Measurements from ENCODE around the gene TBC1D22B. TPM values are rescaled to one million over a fixed set of nuclear protein-coding genes. Genes with fewer than 3 reads are reported as not detected.
A peak's percentile ranks its signal among the peaks of the same experiment; 100 is the strongest.

Gene TBC1D22B
- total RNA-seq, 2 experiments from 2014 or later, result 8.0 to 12.3 TPM

DNA sequence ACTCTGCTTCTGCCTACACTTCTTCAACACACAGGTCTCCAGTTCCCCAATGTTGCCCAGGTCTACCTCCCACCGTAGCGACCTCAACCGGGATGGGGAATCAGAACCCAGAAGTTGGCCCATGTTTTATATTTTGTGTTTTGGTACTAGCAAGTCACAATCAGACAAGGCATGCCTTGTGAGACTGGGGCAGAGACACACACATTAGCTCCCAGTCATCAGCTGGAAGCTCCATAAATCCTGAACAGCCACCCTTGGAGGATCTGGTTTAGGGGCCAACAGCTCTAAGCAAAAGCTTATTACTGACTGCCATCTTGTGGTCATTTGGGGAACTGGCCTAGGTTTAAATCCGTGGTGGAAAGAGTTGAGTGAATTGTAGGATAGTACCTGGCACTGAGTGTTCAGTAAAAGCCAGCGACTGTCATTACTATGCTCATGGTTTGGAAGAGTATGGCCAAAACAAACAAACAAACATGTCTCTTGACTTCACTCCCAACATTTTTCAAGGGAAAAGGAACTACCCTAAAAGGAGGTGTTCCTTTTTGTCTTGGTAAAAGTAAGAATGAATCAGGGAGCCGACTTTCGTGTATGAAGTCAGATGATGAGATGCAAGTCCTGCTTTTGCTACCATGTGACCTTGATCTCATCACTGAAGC is 47.1 kb upstream of the TBC1D22B start:
- H3K36me3 ChIP-seq (ENCODE audit: insufficient read depth, low read length), result no peaks in the 10 kb centered on the region
- no peak overlapping the region for H2AFZ ChIP-seq (ENCODE audit: low read length)

DNA sequence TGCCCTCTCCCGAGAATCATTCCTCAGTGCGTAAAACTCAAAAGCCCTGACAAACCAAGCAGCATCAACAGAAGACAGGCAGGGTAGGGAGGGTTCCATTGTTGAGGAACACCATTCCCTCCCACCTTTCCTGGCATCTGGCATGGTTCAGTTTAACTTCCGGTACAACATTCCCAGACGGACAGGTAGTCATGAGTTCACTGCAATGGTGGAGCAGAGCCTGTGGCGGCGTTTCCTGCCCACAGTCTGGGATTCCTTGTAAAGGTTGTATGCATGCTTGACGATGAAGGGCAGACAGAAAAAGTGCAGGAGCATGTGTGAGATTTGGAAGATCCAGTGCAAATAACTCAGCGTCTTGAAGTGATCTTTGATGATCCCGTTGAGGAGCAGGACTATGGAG is 45.3 kb upstream of the TBC1D22B start:
- Histone ChIP-seq H3K9me3 (ENCODE audit: low read length) (no peaks in the 10 kb centered on the region), H3K27ac (ENCODE audit: low read depth, low read length, poor library complexity, severe bottlenecking) (no peak overlapping the region), H3K4me2 (ENCODE audit: low read length) (no peak overlapping the region), H4K20me1 (ENCODE audit: insufficient read depth, low read length) (no peaks in the 10 kb centered on the region), H3K36me3 (ENCODE audit: insufficient read depth, low read length) (no peaks in the 10 kb centered on the region), H3K79me2 (ENCODE audit: insufficient read depth, low read depth, low read length) (no peaks in the 10 kb centered on the region), H2AFZ (ENCODE audit: low read length) (no peak overlapping the region), H3K4me1 (ENCODE audit: insufficient read depth, low read length, poor library complexity, severe bottlenecking) (no peaks in the 10 kb centered on the region), H3K4me3 (ENCODE audit: low read depth, low read length, poor library complexity, severe bottlenecking) (no peak overlapping the region), H3K9me2 (ENCODE audit: insufficient read depth, low read length) (no peaks in the 10 kb centered on the region)
- BruUV-seq (replicated peaks), result no TSS peak
- TF ChIP-seq CTCF (conservative IDR thresholded peaks at IDR 0.05; ENCODE audit: low read length) (no peak), EZH2phosphoT487 (IDR thresholded peaks at IDR 0.05; ENCODE audit: borderline replicate concordance, low read depth, low read length) (no peak)
- CTCF ChIA-PET (ENCODE audit: unreplicated experiment), result interaction anchor here (0.8 kb wide), 1 partner anchor 195 kb away, joined by 3 read pairs; no protein-coding TSS in a partner anchor
- no peak for DNase-seq (ENCODE audit: low spot score)
- POLR2A ChIA-PET, result interaction anchor here (0.7 kb wide), 1 partner anchor 9 kb away, joined by 5 read pairs; no protein-coding TSS in a partner anchor
- intact Hi-C loops (cut with micrococcal nuclease; ENCODE audit: unreplicated experiment), result no loop called here

More for the DNA sequence above, 47.1 kb upstream of the TBC1D22B start:
- no peaks in the 10 kb centered on the region for H3K79me2 ChIP-seq (ENCODE audit: insufficient read depth, low read depth, low read length)
- H3K9me2 ChIP-seq (ENCODE audit: insufficient read depth, low read length), result no peaks in the 10 kb centered on the region
- DNase-seq (ENCODE audit: low spot score), result peak; percentile 80
- H3K4me3 ChIP-seq (ENCODE audit: low read depth, low read length, poor library complexity, severe bottlenecking), result no peak overlapping the region
- POLR2A ChIA-PET, result interaction anchor here (0.9 to 1.2 kb wide), 2 partner anchors 17 to 122 kb away, joined by 3 read pairs; no protein-coding TSS in a partner anchor
- H3K4me1 ChIP-seq (ENCODE audit: insufficient read depth, low read length, poor library complexity, severe bottlenecking), result no peaks in the 10 kb centered on the region
- H3K9me3 ChIP-seq (ENCODE audit: low read length), result no peaks in the 10 kb centered on the region
- CTCF ChIA-PET (ENCODE audit: unreplicated experiment), result interaction anchor here (0.6 to 1.6 kb wide), 4 partner anchors 181 to 233 kb away, joined by 4 to 9 read pairs (median 6); no protein-coding TSS in a partner anchor
- intact Hi-C loops (cut with micrococcal nuclease; ENCODE audit: unreplicated experiment), result loop anchor here (1.0 kb wide), 3 partner anchors 159 to 192 kb away; no protein-coding TSS in a partner anchor
- H4K20me1 ChIP-seq (ENCODE audit: insufficient read depth, low read length), result no peaks in the 10 kb centered on the region
- no peak overlapping the region for H3K4me2 ChIP-seq (ENCODE audit: low read length)
- no peak for TF ChIP-seq EZH2phosphoT487 (IDR thresholded peaks at IDR 0.05; ENCODE audit: borderline replicate concordance, low read depth, low read length)
- peak; percentile 97 for TF ChIP-seq CTCF (conservative IDR thresholded peaks at IDR 0.05; ENCODE audit: low read length)
- H3K27ac ChIP-seq (ENCODE audit: low read depth, low read length, poor library complexity, severe bottlenecking), result no peak overlapping the region
- BruUV-seq (replicated peaks), result no TSS peak

- no peaks in the 10 kb centered on the region for H4K20me1 ChIP-seq (ENCODE audit: insufficient read depth, low read length)
- no peak overlapping the region for H3K27ac ChIP-seq (ENCODE audit: low read depth, low read length, poor library complexity, severe bottlenecking)
- peaks cover 8% of the 10 kb centered on the region for H3K4me1 ChIP-seq (ENCODE audit: insufficient read depth, low read length, poor library complexity, severe bottlenecking)
- DNase-seq (ENCODE audit: low spot score), result no peak
- no TSS peak for BruUV-seq (replicated peaks)
- H3K4me3 ChIP-seq (ENCODE audit: low read depth, low read length, poor library complexity, severe bottlenecking), result no peak overlapping the region
- H2AFZ ChIP-seq (ENCODE audit: low read length), result no peak overlapping the region
- no peaks in the 10 kb centered on the region for H3K79me2 ChIP-seq (ENCODE audit: insufficient read depth, low read depth, low read length)
- H3K4me2 ChIP-seq (ENCODE audit: low read length), result no peak overlapping the region
- CTCF ChIA-PET (ENCODE audit: unreplicated experiment), result no interaction called here
- no peaks in the 10 kb centered on the region for H3K9me2 ChIP-seq (ENCODE audit: insufficient read depth, low read length)
- H3K9me3 ChIP-seq (ENCODE audit: low read length), result no peaks in the 10 kb centered on the region
- intact Hi-C loops (cut with micrococcal nuclease; ENCODE audit: unreplicated experiment), result no loop called here
- no peak for TF ChIP-seq CTCF (conservative IDR thresholded peaks at IDR 0.05; ENCODE audit: low read length)
- TF ChIP-seq EZH2phosphoT487 (IDR thresholded peaks at IDR 0.05; ENCODE audit: borderline replicate concordance, low read depth, low read length), result no peak
- POLR2A ChIA-PET, result no interaction called here
- no peaks in the 10 kb centered on the region for H3K36me3 ChIP-seq (ENCODE audit: insufficient read depth, low read length)
Measured at GRCh38 chr6:37218061-37218460, 39.5 kb upstream of the TBC1D22B start.
